ENCODE measurements around the gene VMP1.
"Not testable (repeated sequence)": the region's sequence is repeated elsewhere in the genome, so short reads cannot be mapped to it uniquely, and the experiment has no call there.

The VMP1 gene

GRCh38 chr17:59756236-59756818 lies 48.9 kb downstream of the VMP1 start:
- DNase-seq = no peak

DNA sequence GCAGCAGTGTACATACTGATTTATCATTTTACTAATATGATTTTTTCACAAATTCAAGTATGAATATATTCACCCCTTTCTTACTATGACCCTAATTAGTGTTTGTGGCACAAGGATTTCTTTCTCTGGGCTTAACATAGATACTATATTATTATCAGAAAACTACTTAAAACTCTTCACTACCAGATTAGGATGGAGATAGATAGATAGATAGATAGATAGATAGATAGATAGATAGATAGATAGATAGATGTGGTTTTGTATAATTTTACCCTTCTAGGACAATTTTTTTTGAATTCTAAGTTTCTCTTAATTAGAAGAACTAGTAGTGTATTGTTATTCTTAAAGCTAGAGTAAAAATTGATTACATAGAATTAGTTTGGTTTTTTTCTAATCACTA lies 49.6 kb downstream of the VMP1 start:
- no peak for DNase-seq

- DNase-seq = no peak
These were observed 50.0 kb downstream of the VMP1 start for GRCh38 chr17:59757470-59757869.

- no peak for DNase-seq
These were observed 50.5 kb downstream of the VMP1 start for GRCh38 chr17:59757881-59758385.

GRCh38 chr17:59758998-59759651 lies 51.7 kb downstream of the VMP1 start:
- not testable (repeated sequence) for DNase-seq

DNA sequence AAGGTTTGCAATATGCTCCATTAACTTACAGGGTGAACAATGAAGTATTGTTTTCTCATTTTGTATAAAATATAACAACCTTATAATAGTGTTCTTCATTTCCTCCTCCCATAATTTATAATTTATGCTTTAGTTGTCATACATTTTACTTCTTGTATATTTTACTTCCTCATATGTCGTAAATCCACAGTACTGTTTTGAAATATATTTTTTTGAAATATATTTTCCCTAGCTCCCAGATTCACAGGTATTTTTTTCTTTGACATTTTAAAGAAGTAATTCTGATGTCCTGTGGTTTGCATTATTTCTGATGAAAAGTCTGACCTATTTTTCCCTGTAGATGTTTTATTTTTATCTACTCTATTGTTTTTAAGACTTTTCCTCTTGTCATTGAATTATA lies 52.7 kb downstream of the VMP1 start:
- no peak for DNase-seq

GRCh38 chr17:59761385-59762048 lies 54.1 kb downstream of the VMP1 start:
- no peak for DNase-seq

GRCh38 chr17:59762049-59762823 lies 54.8 kb downstream of the VMP1 start:
- no peak for DNase-seq

DNA sequence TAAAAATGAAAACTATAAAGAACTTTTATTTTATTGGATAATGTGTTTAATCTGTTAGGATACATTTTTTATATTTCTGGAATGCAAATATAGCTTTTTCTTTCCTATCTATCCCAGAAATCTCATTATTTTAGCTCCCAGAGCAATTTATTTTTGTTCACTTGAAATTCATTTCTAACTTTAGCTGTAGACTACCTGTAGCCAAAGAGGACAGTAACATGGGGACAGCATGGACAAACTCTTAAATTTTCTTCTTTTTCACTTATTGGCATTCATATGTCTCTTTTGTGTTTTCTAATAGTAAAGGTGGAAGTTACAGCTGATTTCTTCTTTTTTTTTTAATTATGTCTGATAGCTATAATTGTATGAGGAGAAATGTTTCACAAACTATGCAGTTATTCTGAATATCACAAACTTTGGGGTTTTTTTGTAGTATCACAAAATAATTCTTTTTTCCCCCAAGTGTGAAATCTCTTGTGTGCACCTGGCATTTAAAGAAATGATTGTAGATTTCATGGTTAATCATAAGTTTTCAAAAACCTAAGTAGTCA lies 55.4 kb downstream of the VMP1 start:
- DNase-seq = no peak

DNA sequence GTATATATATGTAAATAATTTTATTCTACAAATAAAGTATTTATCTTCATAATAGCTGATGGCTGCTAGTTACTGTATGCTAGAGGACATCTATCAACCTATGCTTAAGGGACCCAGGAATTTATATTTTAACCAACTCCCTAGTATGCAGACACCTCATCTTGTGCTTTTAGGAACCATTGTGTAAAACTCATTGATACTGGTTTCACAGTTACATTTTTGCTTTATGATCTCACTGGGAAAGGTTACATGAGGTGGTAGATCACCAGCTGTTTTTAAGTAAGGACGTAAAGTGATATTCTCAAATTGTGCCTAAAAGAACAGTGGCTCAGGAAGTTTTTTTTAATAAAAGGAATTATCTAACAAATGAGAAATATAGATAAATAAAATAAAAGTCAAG lies 56.4 kb downstream of the VMP1 start:
- DNase-seq = no peak

DNA sequence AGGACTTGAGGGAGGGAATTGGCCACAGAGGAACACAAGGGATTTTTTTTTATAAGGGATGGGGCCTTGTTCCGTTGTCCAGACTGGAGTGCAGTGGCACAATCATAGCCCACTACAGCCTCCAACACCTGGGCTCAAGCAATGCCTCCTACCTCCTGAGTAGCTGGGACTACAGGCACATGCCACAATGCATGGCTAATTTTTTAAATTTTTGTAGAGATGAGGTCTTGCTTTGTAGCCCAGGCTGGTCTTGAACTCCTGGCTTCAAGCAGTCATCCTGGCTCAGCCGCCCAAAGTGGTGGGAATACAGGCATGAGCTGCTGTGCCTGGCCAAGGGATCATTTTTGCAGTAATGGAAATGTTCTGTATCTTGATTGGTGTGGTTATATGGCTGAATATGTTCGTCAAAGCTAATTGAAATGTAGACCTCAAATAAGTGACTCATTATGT lies 56.9 kb downstream of the VMP1 start:
- no peak for DNase-seq

DNA sequence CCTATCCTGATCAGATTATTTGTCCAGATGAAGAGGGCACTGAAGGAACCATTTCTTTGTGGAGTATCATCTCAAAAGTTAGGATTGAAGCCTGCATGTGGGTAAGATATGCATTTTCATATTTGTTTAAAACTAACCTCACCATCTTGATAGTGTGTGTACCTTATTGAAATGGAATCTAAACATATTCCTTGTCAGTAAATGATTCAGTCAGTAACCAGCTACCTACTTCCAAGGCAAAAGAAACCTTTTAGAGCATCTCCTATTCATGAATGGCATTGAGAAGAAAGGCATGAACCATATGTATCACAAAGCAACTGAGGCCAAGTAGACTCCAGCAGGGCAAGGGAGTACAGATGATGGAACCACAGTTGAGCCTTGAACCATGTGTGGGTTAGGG lies 57.6 kb downstream of the VMP1 start:
- DNase-seq = no peak

- no peak for DNase-seq
These were observed 59.0 kb downstream of the VMP1 start for GRCh38 chr17:59766491-59766890.

- no peak for DNase-seq
These were observed 59.7 kb downstream of the VMP1 start for GRCh38 chr17:59767176-59767575.

- no peak for DNase-seq
These were observed 62.4 kb downstream of the VMP1 start for GRCh38 chr17:59769887-59770286.

GRCh38 chr17:59771093-59771492 lies 63.6 kb downstream of the VMP1 start:
- no peak for DNase-seq

DNA sequence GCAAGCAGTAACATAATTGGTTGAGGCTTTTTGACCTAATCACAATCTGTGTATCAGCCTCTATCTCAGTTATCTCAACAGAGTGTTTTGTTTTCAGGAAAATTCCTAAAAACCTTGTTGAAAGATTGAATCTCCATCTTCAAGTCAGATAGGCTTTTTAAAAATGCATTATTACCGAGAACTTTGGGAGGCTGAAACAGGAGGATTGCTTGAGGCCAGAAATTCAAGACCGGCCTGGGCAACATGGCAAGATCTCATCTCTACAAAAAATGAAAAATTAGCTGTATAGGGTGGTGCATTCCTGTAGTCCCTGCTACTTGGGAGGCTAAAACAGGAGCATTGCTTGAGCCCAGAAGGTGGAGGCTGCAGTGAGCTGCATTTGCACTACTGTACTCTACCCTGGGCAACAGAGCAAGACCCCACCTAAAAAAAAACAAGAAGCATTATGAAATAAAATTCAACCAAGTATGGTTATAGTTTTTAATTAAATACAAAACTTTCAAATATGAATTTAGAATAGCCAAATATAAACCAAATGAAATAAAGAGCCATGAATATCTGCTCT lies 68.4 kb downstream of the VMP1 start:
- DNase-seq = no peak

DNA sequence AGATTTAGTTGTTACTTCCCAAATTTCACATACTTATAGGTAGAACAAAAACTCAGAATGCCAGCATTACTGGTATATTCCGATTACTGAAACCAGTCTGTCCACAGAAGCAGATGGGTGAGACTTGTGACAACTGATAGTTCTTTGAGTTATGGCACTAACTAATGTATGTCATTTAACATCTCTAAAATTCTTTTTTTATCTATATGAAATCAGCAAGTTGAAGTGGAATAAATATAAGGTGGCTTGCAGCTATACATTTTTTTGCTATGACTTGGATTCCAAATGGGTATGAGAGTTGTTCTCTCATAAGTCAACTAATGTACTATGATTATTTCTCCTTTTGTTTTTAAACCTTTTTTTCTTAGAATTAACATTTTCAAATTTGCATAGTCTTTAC lies 69.1 kb downstream of the VMP1 start:
- DNase-seq = no peak

DNA sequence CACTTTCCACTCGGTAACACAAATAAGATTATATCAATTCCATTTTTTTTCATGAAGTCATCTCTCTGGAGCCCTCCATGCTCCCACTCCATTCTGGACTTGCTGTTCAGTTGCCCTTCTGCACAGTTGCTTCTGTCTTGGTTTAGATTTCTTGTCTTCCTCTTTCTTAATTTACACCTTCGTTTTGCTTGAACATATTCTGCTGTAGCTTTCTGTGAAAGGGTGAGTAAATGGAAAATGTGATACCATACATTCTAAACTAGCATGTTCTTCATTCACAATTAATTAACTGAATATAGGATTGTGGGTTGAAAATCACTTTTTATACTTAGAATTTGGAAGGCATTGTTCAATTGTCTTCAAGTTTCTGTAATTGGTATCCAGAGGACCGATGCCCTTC lies 69.6 kb downstream of the VMP1 start:
- DNase-seq = no peak

GRCh38 chr17:59778996-59779395 lies 71.5 kb downstream of the VMP1 start:
- DNase-seq = no peak

GRCh38 chr17:59779521-59779920 lies 72.1 kb downstream of the VMP1 start:
- no peak for DNase-seq

- DNase-seq = not testable (repeated sequence)
These were observed 73.1 kb downstream of the VMP1 start for GRCh38 chr17:59780548-59780947.

All from NCI-H1417 treated with DMSO at 0.1 percent for 48 hours (cell line).